A549 (cell line): ENCODE data around the gene NTM.

Experiments used
- BHLHE40 ChIP-seq: IDR thresholded peaks from 2 replicates; pipeline ENCODE4 v1.6.1; 2012; ENCODE audit warnings: low read depth, low read length, inconsistent platforms
- EHMT2 ChIP-seq: fragments of 200-600 bp; sonication (generic); IDR thresholded peaks from 2 replicates; pipeline ENCODE4 v1.6.1; 2016; ENCODE audit warnings: antibody characterized with exemption, low read depth, mild to moderate bottlenecking, moderate library complexity
- HDAC2 ChIP-seq: fragments of 200-600 bp; sonication (generic); IDR thresholded peaks from 2 replicates; pipeline ENCODE4 v1.6.1; 2016
- KDM1A ChIP-seq: fragments of 200-600 bp; sonication (generic); IDR thresholded peaks from 2 replicates; pipeline ENCODE4 v1.6.1; 2016; ENCODE audit warnings: low read depth, mild to moderate bottlenecking
- MAZ ChIP-seq: fragments of 150-350 bp; IDR thresholded peaks from 2 replicates; pipeline ENCODE4 v1.6.1; 2014; ENCODE audit warnings: antibody characterized with exemption, low read depth, low read length, borderline replicate concordance
- PHF8 ChIP-seq: fragments of 200-600 bp; sonication (generic); IDR thresholded peaks from 2 replicates; pipeline ENCODE4 v1.6.1; 2016; ENCODE audit warnings: low read depth, mild to moderate bottlenecking, antibody characterized with exemption, moderate library complexity, borderline replicate concordance
- POLR2A ChIP-seq: IDR thresholded peaks from 2 replicates; pipeline ENCODE4 v1.6.1; 2012; ENCODE audit warnings: mild to moderate bottlenecking, low read length
- RAD21 ChIP-seq, 2 experiments: fragments of >200 bp in 1 of 2; sonication (Bioruptor Twin) in 1 of 2; formaldehyde crosslinking in 1 of 2; IDR thresholded peaks in 1 of 2; conservative IDR thresholded peaks in 1 of 2; 2 replicates in 1 of 2; 3 replicates in 1 of 2; pipeline ENCODE4 v1.6.1; 2012 to 2018; ENCODE audit warnings: inconsistent platforms in 1 of 2
- RARB ChIP-seq: fragments of 250-450 bp; sonication (Bioruptor Pico); IDR thresholded peaks from 2 replicates; pipeline ENCODE4 v1.8.0; 2021; ENCODE audit warnings: mild to moderate bottlenecking, moderate library complexity
- ZFP36 ChIP-seq: fragments of 450-650 bp; IDR thresholded peaks from 2 replicates; pipeline ENCODE4 v1.6.1; 2014; ENCODE audit warnings: borderline replicate concordance; ENCODE audit not compliant: partially characterized antibody
- TF ChIP-seq, protein P1 (sequence below): fragments of >200 bp; sonication (Bioruptor Twin); formaldehyde crosslinking; IDR thresholded peaks from 3 replicates; pipeline ENCODE4 v1.5.1; 2016

DNA sequence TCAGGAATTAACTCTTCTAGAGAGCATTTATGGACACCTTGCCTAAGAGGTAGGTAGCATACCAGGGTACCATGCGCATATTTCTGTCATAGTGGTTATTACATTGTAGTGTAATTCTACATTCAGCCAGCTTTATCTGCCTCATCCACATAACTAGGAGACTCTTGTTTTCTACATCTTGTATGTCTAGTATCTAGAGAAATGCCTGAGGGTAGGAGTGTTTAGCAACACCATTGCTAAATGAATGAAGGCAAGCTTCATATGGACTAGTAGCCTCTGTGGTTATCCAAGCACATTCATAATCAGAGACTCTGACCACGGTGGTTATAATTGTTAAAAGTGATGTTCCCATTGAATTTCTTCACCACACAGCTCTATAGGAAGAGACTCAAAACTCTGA is 107.9 kb downstream of the NTM start:
- TF ChIP-seq, protein P1, sequence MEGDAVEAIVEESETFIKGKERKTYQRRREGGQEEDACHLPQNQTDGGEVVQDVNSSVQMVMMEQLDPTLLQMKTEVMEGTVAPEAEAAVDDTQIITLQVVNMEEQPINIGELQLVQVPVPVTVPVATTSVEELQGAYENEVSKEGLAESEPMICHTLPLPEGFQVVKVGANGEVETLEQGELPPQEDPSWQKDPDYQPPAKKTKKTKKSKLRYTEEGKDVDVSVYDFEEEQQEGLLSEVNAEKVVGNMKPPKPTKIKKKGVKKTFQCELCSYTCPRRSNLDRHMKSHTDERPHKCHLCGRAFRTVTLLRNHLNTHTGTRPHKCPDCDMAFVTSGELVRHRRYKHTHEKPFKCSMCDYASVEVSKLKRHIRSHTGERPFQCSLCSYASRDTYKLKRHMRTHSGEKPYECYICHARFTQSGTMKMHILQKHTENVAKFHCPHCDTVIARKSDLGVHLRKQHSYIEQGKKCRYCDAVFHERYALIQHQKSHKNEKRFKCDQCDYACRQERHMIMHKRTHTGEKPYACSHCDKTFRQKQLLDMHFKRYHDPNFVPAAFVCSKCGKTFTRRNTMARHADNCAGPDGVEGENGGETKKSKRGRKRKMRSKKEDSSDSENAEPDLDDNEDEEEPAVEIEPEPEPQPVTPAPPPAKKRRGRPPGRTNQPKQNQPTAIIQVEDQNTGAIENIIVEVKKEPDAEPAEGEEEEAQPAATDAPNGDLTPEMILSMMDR, result no peak
- TF ChIP-seq RARB (no peak), RAD21 (conservative IDR thresholded peaks at IDR 0.05 in 1 of 2, IDR thresholded peaks at IDR 0.05 in 1 of 2) (no peak), ZFP36 (no peak), POLR2A (no peak), HDAC2 (no peak), PHF8 (no peak), MAZ (no peak), KDM1A (no peak), EHMT2 (no peak), BHLHE40 (no peak)
